A673 (cell line): ENCODE measurements around the gene ADAM8. TPM values are rescaled to one million over a fixed set of nuclear protein-coding genes. Genes with fewer than 3 reads are reported as not detected.

Experiments
- BruUV-seq: library from RNA; stranded (reverse); fragments of 400-500 nt; replicated peaks from 2 replicates; lab custom pipeline; 2021; lab: Mats Ljungman, UMichigan
- CTCF ChIA-PET: fragments of 300-600 bp; sonication (Branson Sonifier 250); formaldehyde crosslinking; loops from one replicate; lab custom pipeline; 2022; ENCODE audit warnings: antibody characterized with exemption; lab: Charles Lee
- POLR2A ChIA-PET: fragments of 300-600 bp; sonication (Branson Sonifier 250); formaldehyde crosslinking; loops from one replicate; lab custom pipeline; 2022; ENCODE audit warnings: antibody characterized with exemption; ENCODE audit not compliant: low non-redundant PET; lab: Charles Lee
- DNase-seq: peaks from one replicate; pipeline ENCODE4 v3.0.0-alpha.2; 2015; ENCODE audit warnings: low spot score
- H3K27ac ChIP-seq: fragments of 200-600 bp; sonication (generic); 2 replicates; pipeline ENCODE4 v1.5.1; 2016; ENCODE audit warnings: mixed run types, low read depth, mild to moderate bottlenecking, mixed read lengths, antibody characterized with exemption, low read length; ENCODE audit not compliant: poor library complexity, severe bottlenecking
- H3K27me3 ChIP-seq: fragments of 200-600 bp; sonication (generic); replicated peaks from 2 replicates; pipeline ENCODE4 v1.6.1; 2017; ENCODE audit warnings: mixed run types, low read depth, mild to moderate bottlenecking, mixed read lengths, antibody characterized with exemption, low read length; ENCODE audit not compliant: insufficient read depth, poor library complexity
- H3K36me3 ChIP-seq: fragments of 200-600 bp; sonication (generic); 2 replicates; pipeline ENCODE4 v1.6.1; 2016; ENCODE audit warnings: mixed run types, mild to moderate bottlenecking, mixed read lengths, antibody characterized with exemption, low read length; ENCODE audit not compliant: insufficient read depth, poor library complexity, severe bottlenecking
- H3K4me1 ChIP-seq: fragments of 200-600 bp; sonication (generic); 2 replicates; pipeline ENCODE4 v1.6.1; 2017; ENCODE audit warnings: mixed run types, mild to moderate bottlenecking, mixed read lengths, antibody characterized with exemption, low read length; ENCODE audit not compliant: insufficient read depth, poor library complexity, severe bottlenecking
- H3K4me3 ChIP-seq: fragments of 200-600 bp; sonication (generic); 2 replicates; pipeline ENCODE4 v1.5.1; 2016; ENCODE audit warnings: low read depth, mixed run types, mild to moderate bottlenecking, mixed read lengths, low read length; ENCODE audit not compliant: poor library complexity, severe bottlenecking
- H3K9me3 ChIP-seq: fragments of 200-600 bp; sonication (generic); 2 replicates; pipeline ENCODE4 v1.6.1; 2016; ENCODE audit warnings: mixed run types, low read depth, mild to moderate bottlenecking, mixed read lengths, antibody characterized with exemption, low read length; ENCODE audit not compliant: poor library complexity, severe bottlenecking
- CTCF ChIP-seq: fragments of 300-800, 200-600 bp; sonication (generic); conservative IDR thresholded peaks from 2 replicates; pipeline ENCODE4 v1.5.1; 2017; ENCODE audit warnings: low read depth, mild to moderate bottlenecking, antibody characterized with exemption, low read length, moderate library complexity, mixed read lengths
- EZH2 ChIP-seq: fragments of 200-600 bp; sonication (generic); IDR thresholded peaks from 2 replicates; pipeline ENCODE4 v1.6.1; 2017; ENCODE audit warnings: borderline replicate concordance, low read depth, mild to moderate bottlenecking, mixed read lengths, antibody characterized with exemption, low read length; ENCODE audit not compliant: poor library complexity, severe bottlenecking
- intact Hi-C: fragments of 100-400 bp; cut with micrococcal nuclease; formaldehyde crosslinking; loops from one replicate; pipeline ENCODE4 v1.10.0; 2022; ENCODE audit not compliant: unreplicated experiment
- total RNA-seq: library from RNA; stranded (reverse); gene quantifications from 2 replicates; pipeline ENCODE4 v1.2.3, GENCODE V29; 2021

Gene ADAM8
- total RNA-seq, 1 experiment from 2014 or later = 1.2 TPM

- H3K36me3 ChIP-seq = peaks cover 46% of the 10 kb centered on the region
- intact Hi-C loops = no loop called here
Measured at GRCh38 chr10:133289761-133290160, 13.1 kb upstream of the ADAM8 start.

GRCh38 chr10:133287832-133288500, 11.3 kb upstream of the ADAM8 start:
- Histone ChIP-seq H3K27me3 (no peaks in the 10 kb centered on the region), H3K9me3 (no peaks in the 10 kb centered on the region), H3K36me3 (peaks cover 63% of the 10 kb centered on the region), H3K4me3 (no peak overlapping the region), H3K4me1 (no peaks in the 10 kb centered on the region), H3K27ac (no peak overlapping the region)
- ChIA-PET CTCF (no interaction called here), POLR2A (no interaction called here)
- intact Hi-C loops = no loop called here
- no peak for DNase-seq
- TF ChIP-seq EZH2 (no peak), CTCF (no peak)
- no TSS peak for BruUV-seq

More at GRCh38 chr10:133289761-133290160, 13.1 kb upstream of the ADAM8 start:
- no peaks in the 10 kb centered on the region for H3K9me3 ChIP-seq
- no peak overlapping the region for H3K4me3 ChIP-seq
- BruUV-seq = no TSS peak
- H3K27ac ChIP-seq = no peak overlapping the region
- no peak for DNase-seq
- ChIA-PET CTCF (no interaction called here), POLR2A (no interaction called here)
- H3K27me3 ChIP-seq = no peaks in the 10 kb centered on the region
- no peak for TF ChIP-seq CTCF
- no peak for TF ChIP-seq EZH2
- H3K4me1 ChIP-seq = no peaks in the 10 kb centered on the region

- BruUV-seq = no TSS peak
- peaks cover 62% of the 10 kb centered on the region for H3K36me3 ChIP-seq
Measured at GRCh38 chr10:133286366-133286765, 9.7 kb upstream of the ADAM8 start.

More at GRCh38 chr10:133286366-133286765, 9.7 kb upstream of the ADAM8 start:
- H3K4me1 ChIP-seq = no peaks in the 10 kb centered on the region
- intact Hi-C loops = no loop called here
- no peak for DNase-seq
- H3K9me3 ChIP-seq = no peaks in the 10 kb centered on the region
- no peaks in the 10 kb centered on the region for H3K27me3 ChIP-seq
- CTCF ChIA-PET = no interaction called here
- TF ChIP-seq EZH2 = no peak
- no peak for TF ChIP-seq CTCF
- POLR2A ChIA-PET = no interaction called here
- H3K27ac ChIP-seq = no peak overlapping the region
- no peak overlapping the region for H3K4me3 ChIP-seq
